CD4-positive, alpha-beta T cell (primary cell): Measurements from ENCODE around the gene ATP6V0A4. TPM values are rescaled to one million over a fixed set of nuclear protein-coding genes. Genes with fewer than 3 reads are reported as not detected.

Experiments used
- ATAC-seq: fragments of 200-7000 bp; cut with Tn5 transposase; one replicate; pipeline ENCODE4 v1.10.0; 2022; ENCODE audit warnings: mild to moderate bottlenecking; ENCODE audit not compliant: poor library complexity
- CTCF ChIA-PET: fragments of 350-600 bp; sonication (Branson Sonifier 250); formaldehyde crosslinking; loops from one replicate; lab custom pipeline; 2021; ENCODE audit warnings: antibody characterized with exemption, inconsistent platforms; lab: Charles Lee
- POLR2A ChIA-PET: fragments of 350-600 bp; sonication (Branson Sonifier 250); formaldehyde crosslinking; loops from one replicate; lab custom pipeline; 2021; ENCODE audit warnings: antibody characterized with exemption, inconsistent platforms; lab: Charles Lee
- DNase-seq, 14 experiments: peaks; one replicate each; pipeline ENCODE4 v3.0.0-alpha.2; 2013 to 2020; ENCODE audit warnings: mixed read lengths in 2 of 14
- H3K27ac ChIP-seq, 2 donors: one replicate each; pipeline versions ENCODE4 v1.5.1 to v1.7.0; 2013; ENCODE audit warnings: low read length in 2 of 2, low read depth in 1 of 2, mild to moderate bottlenecking in 1 of 2
- H3K27me3 ChIP-seq, 2 experiments: 1 replicate in 1 of 2; 2 replicates in 1 of 2; pipeline versions ENCODE4 v1.6.1 to v1.7.0; 2013; ENCODE audit warnings: low read length in 2 of 2, control low read depth in 1 of 2, mild to moderate bottlenecking in 1 of 2, moderate library complexity in 1 of 2; ENCODE audit not compliant: insufficient read depth in 2 of 2, control insufficient read depth in 1 of 2
- H3K36me3 ChIP-seq: one replicate; pipeline ENCODE4 v1.6.1; 2013; ENCODE audit warnings: low read length, control low read depth; ENCODE audit not compliant: insufficient read depth
- H3K4me1 ChIP-seq: one replicate; pipeline ENCODE4 v1.6.1; 2013; ENCODE audit warnings: low read length, control low read depth; ENCODE audit not compliant: insufficient read depth
- H3K4me3 ChIP-seq: one replicate; pipeline ENCODE4 v1.5.1; 2013; ENCODE audit warnings: mild to moderate bottlenecking, low read length, moderate library complexity
- H3K9me3 ChIP-seq, 2 experiments: 1 replicate in 1 of 2; 2 replicates in 1 of 2; pipeline versions ENCODE4 v1.6.1 to v1.7.0; 2013; ENCODE audit warnings: low read length in 2 of 2, mild to moderate bottlenecking in 2 of 2, control low read depth in 1 of 2, moderate library complexity in 1 of 2; ENCODE audit not compliant: control insufficient read depth in 1 of 2, insufficient read depth in 1 of 2
- H3K27ac Mint-ChIP-seq: one replicate; pipeline ENCODE4 v1.8.0; 2020; ENCODE audit warnings: mixed read lengths
- H3K27me3 Mint-ChIP-seq: one replicate; pipeline ENCODE4 v1.8.0; 2021; ENCODE audit warnings: mixed read lengths
- H3K36me3 Mint-ChIP-seq: one replicate; pipeline ENCODE4 v1.8.0; 2021; ENCODE audit warnings: low read depth, mixed read lengths
- H3K4me1 Mint-ChIP-seq: one replicate; pipeline ENCODE4 v1.8.0; 2021; ENCODE audit warnings: low read depth, mixed read lengths
- H3K4me3 Mint-ChIP-seq: one replicate; pipeline ENCODE4 v1.8.0; 2020; ENCODE audit warnings: mild to moderate bottlenecking, mixed read lengths
- H3K9me3 Mint-ChIP-seq: one replicate; pipeline ENCODE4 v1.8.0; 2020; ENCODE audit warnings: mixed read lengths
- intact Hi-C, 2 experiments: fragments of 100-400 bp; cut with DNase I in 1 of 2; cut with micrococcal nuclease in 1 of 2; formaldehyde crosslinking; loops; one replicate each; pipeline versions ENCODE4 v1.15.1 to v1.9.0; 2023 to 2025; cut with DNase I, micrococcal nuclease
- total RNA-seq, 174 experiments: library from RNA in 2 of 174; stranded (reverse) in 2 of 174; gene quantifications; one replicate each; pipeline ENCODE4 v1.2.3 and lab custom pipeline; 2021 to 2026
- TF ChIP-seq, protein P1 (sequence below): fragments of 200-600 bp; IDR thresholded peaks from one replicate; pipeline ENCODE4 v1.8.0; 2022; ENCODE audit warnings: antibody characterized with exemption, mild to moderate bottlenecking

Gene ATP6V0A4
- total RNA-seq, 2 experiments from 2014 or later = not detected

GRCh38 chr7:138662076-138662990 lies 135.7 kb downstream of the ATP6V0A4 start:
- Mint-ChIP-seq H3K4me3 (no peak overlapping the region), H3K4me1 (peaks cover 10% of the 10 kb centered on the region), H3K27me3 (peaks cover 18% of the 10 kb centered on the region), H3K36me3 (no peaks in the 10 kb centered on the region), H3K27ac (no peak overlapping the region), H3K9me3 (no peaks in the 10 kb centered on the region)
- intact Hi-C loops = no loop called here
- Histone ChIP-seq H3K27ac (no peak overlapping the region), H3K36me3 (no peaks in the 10 kb centered on the region), H3K27me3 (peaks cover 2 to 8% of the 10 kb centered on the region in 2 experiments), H3K4me1 (peaks cover 5% of the 10 kb centered on the region), H3K9me3 (peaks cover 0 to 7% of the 10 kb centered on the region in 2 experiments), H3K4me3 (no peak overlapping the region)
- no peak for ATAC-seq
- ChIA-PET POLR2A (no interaction called here), CTCF (no interaction called here)
- TF ChIP-seq, protein P1, sequence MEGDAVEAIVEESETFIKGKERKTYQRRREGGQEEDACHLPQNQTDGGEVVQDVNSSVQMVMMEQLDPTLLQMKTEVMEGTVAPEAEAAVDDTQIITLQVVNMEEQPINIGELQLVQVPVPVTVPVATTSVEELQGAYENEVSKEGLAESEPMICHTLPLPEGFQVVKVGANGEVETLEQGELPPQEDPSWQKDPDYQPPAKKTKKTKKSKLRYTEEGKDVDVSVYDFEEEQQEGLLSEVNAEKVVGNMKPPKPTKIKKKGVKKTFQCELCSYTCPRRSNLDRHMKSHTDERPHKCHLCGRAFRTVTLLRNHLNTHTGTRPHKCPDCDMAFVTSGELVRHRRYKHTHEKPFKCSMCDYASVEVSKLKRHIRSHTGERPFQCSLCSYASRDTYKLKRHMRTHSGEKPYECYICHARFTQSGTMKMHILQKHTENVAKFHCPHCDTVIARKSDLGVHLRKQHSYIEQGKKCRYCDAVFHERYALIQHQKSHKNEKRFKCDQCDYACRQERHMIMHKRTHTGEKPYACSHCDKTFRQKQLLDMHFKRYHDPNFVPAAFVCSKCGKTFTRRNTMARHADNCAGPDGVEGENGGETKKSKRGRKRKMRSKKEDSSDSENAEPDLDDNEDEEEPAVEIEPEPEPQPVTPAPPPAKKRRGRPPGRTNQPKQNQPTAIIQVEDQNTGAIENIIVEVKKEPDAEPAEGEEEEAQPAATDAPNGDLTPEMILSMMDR = no peak
- no peak for DNase-seq

DNA sequence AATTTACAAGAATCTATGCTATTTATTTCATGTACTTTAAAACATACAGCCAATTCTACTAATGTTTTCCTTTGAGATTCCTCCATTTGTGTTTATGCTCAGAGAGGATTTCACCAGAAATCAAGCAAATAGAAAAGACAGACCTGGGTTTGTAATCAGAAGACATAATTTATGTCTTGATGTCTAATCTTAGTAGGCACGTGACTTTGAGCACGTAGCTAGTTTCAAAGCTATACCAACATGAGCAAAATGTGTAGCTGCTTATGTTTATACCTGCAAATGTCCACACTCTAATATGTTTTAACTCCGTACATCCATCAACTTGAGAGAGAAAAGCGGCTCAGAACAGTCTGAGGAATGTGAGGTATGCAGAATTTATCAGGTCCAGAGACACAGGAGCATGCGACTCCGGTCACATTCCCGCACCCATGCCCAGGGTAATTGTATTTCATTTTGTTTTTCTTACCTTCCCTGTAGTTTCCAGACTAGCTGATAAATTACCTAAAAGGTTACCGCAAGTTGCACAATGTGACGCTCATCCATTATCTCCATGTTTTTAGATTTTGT lies 136.8 kb downstream of the ATP6V0A4 start:
- no peak overlapping the region for H3K27ac ChIP-seq
- intact Hi-C loops = no loop called here
- H3K36me3 ChIP-seq = no peaks in the 10 kb centered on the region
- ATAC-seq (no peak), DNase-seq (no peak)
- Mint-ChIP-seq H3K4me1 (peaks cover 10% of the 10 kb centered on the region), H3K27ac (no peak overlapping the region), H3K9me3 (no peaks in the 10 kb centered on the region), H3K4me3 (no peak overlapping the region), H3K27me3 (peaks cover 13% of the 10 kb centered on the region), H3K36me3 (no peaks in the 10 kb centered on the region)
- peaks cover 0 to 7% of the 10 kb centered on the region in 2 experiments for H3K9me3 ChIP-seq
- CTCF ChIA-PET = no interaction called here
- H3K4me1 ChIP-seq = peaks cover 5% of the 10 kb centered on the region
- peaks cover 0 to 8% of the 10 kb centered on the region in 2 experiments for H3K27me3 ChIP-seq
- TF ChIP-seq, protein P1 = no peak
- POLR2A ChIA-PET = no interaction called here
- no peak overlapping the region for H3K4me3 ChIP-seq

GRCh38 chr7:138658889-138659288 lies 139.1 kb downstream of the ATP6V0A4 start:
- TF ChIP-seq, protein P1 = no peak
- H3K4me1 Mint-ChIP-seq = peaks cover 5% of the 10 kb centered on the region
- no peaks in the 10 kb centered on the region for H3K36me3 Mint-ChIP-seq
- H3K9me3 ChIP-seq = peaks cover 7 to 10% of the 10 kb centered on the region in 2 experiments
- H3K36me3 ChIP-seq = no peaks in the 10 kb centered on the region
- H3K27ac Mint-ChIP-seq = no peak overlapping the region
- H3K4me3 ChIP-seq = no peak overlapping the region
- ATAC-seq (no peak), DNase-seq (no peak)
- intact Hi-C loops = no loop called here
- no peaks in the 10 kb centered on the region for H3K9me3 Mint-ChIP-seq
- no peaks in the 10 kb centered on the region for H3K4me1 ChIP-seq
- H3K27me3 Mint-ChIP-seq = peaks cover 5% of the 10 kb centered on the region
- H3K4me3 Mint-ChIP-seq = no peak overlapping the region
- ChIA-PET POLR2A (no interaction called here), CTCF (no interaction called here)
- no peak overlapping the region for H3K27ac ChIP-seq
- no peaks in the 10 kb centered on the region for H3K27me3 ChIP-seq
